Activated CD4-positive, alpha-beta T cell treated with anti-CD3 and anti-CD28 coated beads, Interleukin-2, amount 50 U/mL, for 48 hours (primary cell): ENCODE measurements around the gene INSIG2.
"Not testable (repeated sequence)": the region's sequence is repeated elsewhere in the genome, so short reads cannot be mapped to it uniquely, and the experiment has no call there.

Experiments
- DNase-seq, 2 experiments: peaks; one replicate each; pipeline ENCODE4 v3.0.0-alpha.2; 2020

Gene INSIG2

GRCh38 chr2:118061135-118061955, 26.9 kb upstream of the INSIG2 start:
- no peak for DNase-seq

- no peak for DNase-seq
These were observed 26.2 kb upstream of the INSIG2 start for GRCh38 chr2:118062048-118062447.

- DNase-seq = no peak
These were observed 25.6 kb upstream of the INSIG2 start for GRCh38 chr2:118062669-118063068.

GRCh38 chr2:118065015-118065706, 23.1 kb upstream of the INSIG2 start:
- no peak for DNase-seq

GRCh38 chr2:118065921-118066511, 22.3 kb upstream of the INSIG2 start:
- no peak for DNase-seq

- DNase-seq = no peak
These were observed 10.5 kb upstream of the INSIG2 start for GRCh38 chr2:118077636-118078247.

- no peak for DNase-seq
These were observed 9.5 kb upstream of the INSIG2 start for GRCh38 chr2:118078734-118079133.

- DNase-seq = no peak
These were observed 3.7 kb upstream of the INSIG2 start for GRCh38 chr2:118084491-118085089.

GRCh38 chr2:118085173-118086023, 2.9 kb upstream of the INSIG2 start:
- no peak for DNase-seq

- no peak for DNase-seq
These were observed 2.1 kb upstream of the INSIG2 start for GRCh38 chr2:118086024-118086633.

- DNase-seq = peak; percentile 32 to 37
These were observed 999 bp downstream of the INSIG2 start for GRCh38 chr2:118089139-118089800.

- no peak for DNase-seq
These were observed 2.3 kb downstream of the INSIG2 start for GRCh38 chr2:118090387-118091139.

- no peak for DNase-seq
These were observed 2.8 kb downstream of the INSIG2 start for GRCh38 chr2:118091140-118091478.

GRCh38 chr2:118091631-118092030, 3.4 kb downstream of the INSIG2 start:
- DNase-seq = no peak

- not testable (repeated sequence) for DNase-seq
These were observed 5.8 kb downstream of the INSIG2 start for GRCh38 chr2:118094102-118094501.

- no peak for DNase-seq
These were observed 6.2 kb downstream of the INSIG2 start for GRCh38 chr2:118094503-118094902.

- DNase-seq = no peak
These were observed 7.3 kb downstream of the INSIG2 start for GRCh38 chr2:118095610-118096009.

GRCh38 chr2:118097657-118098056, 9.4 kb downstream of the INSIG2 start:
- DNase-seq = no peak

- DNase-seq = no peak
These were observed 10.2 kb downstream of the INSIG2 start for GRCh38 chr2:118098307-118099030.
